ENCODE data around the gene NTM.

Gene NTM

DNA sequence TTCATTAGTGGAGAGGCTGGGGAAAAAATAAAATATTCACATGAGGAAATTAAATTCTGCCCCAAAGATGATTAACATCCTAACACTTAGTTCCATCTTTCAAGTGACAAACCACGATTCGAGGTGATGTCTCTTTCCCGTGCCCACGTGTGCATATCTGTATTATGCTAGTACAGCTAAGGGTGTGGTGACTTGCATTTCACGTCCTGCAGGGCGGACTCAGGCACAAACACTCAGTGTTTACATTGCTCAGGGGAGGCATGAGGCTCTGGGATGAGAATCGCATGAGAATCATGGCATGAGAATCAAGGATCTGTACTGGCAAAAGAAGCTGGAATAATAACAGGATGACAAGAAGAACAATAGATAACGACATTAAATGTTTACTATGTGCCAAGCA is 179.4 kb downstream of the NTM start:
- no peak for DNase-seq (ENCODE audit: low read depth, low spot score)

DNA sequence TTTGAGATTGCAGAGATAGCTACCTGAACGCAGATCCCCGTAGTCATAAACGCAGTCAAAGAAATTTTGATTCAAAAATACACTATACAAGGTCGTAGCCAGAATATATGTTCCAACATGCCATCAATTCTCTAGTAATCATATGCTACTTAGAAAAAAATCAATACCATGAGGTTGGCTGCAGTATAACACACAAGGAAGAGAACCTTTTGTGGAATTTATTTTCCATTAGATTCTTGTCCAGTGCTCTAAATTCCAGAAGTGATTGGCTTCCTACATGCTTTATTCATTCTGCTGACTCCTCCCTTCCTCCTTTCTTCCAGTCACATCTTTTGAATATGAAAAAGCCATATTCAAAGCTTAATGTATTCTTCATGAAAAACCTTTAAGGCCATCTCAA is 189.9 kb downstream of the NTM start:
- DNase-seq (ENCODE audit: low read depth, low spot score): no peak

GRCh38 chr11:131561501-131561900 is 191.1 kb downstream of the NTM start:
- no peak for DNase-seq (ENCODE audit: low read depth, low spot score)

DNA sequence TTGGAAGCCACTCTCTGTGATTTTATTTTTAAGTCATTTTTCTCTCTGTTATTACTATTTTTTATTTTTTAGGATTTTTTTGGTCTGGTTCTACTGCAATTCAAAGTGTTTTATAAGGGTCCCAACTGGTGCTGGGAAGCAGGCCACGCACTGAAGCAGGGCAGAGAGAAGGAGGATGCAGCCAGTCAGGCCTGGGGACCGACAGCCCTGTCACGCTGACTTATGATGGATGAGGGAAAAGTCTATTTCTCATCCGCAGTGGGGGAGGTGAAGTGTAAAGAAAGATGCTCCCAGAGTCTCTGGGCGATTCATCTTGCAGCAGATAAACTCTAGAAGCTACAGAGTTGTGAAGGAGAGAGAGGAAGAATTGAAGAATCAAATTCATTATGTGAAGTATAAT is 191.6 kb downstream of the NTM start:
- DNase-seq (ENCODE audit: low read depth, low spot score): no peak

- no peak for DNase-seq (ENCODE audit: low read depth, low spot score)
Observed at GRCh38 chr11:131568318-131568717, 197.9 kb downstream of the NTM start.

- DNase-seq (ENCODE audit: low read depth, low spot score): no peak
Observed at GRCh38 chr11:131571571-131571970, 201.2 kb downstream of the NTM start.

GRCh38 chr11:131572423-131572822 is 202.0 kb downstream of the NTM start:
- DNase-seq (ENCODE audit: low read depth, low spot score): no peak

- no peak for DNase-seq (ENCODE audit: low read depth, low spot score)
Observed at GRCh38 chr11:131579932-131580387, 209.5 kb downstream of the NTM start.

GRCh38 chr11:131580476-131580875 is 210.1 kb downstream of the NTM start:
- DNase-seq (ENCODE audit: low read depth, low spot score): no peak

DNA sequence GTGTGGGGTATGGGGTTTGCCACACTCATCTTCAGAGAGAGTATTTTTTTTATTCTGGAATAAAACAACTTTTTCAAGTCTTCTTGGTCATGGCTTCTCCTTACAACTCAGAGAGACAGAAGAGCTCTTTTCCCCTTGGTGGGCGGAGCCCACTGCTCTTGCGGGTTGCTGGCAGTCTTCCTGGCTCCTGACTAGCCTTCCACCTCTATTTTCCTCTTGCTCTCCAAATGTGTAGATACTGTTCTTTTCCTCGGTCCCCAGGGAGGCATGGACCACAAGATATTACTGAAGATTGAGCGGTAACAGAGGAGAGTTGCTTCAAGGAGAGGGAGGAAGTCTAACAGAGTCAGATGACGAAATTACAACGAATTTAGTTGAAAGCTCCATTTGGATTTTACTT is 210.6 kb downstream of the NTM start:
- no peak for DNase-seq (ENCODE audit: low read depth, low spot score)

- DNase-seq (ENCODE audit: low read depth, low spot score): no peak
Observed at GRCh38 chr11:131582021-131582525, 211.7 kb downstream of the NTM start.

DNA sequence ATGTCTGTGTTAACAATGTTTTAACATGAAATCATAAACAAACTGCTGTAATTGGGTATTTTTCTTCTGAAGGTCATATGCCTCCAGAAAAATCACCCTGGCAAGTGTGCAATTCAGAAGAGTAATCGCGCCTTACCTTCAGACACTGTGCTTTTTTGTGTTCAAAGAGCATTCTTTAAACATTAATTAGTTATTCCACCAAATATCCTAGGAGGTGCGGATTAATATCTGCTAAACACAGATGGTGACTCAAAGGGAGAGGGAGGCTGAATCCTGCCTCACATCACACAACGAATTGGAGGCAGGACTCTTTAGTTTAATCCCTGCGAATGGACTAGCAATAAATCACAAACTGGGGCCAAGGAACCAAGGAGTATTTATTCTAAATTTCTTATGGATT is 213.0 kb downstream of the NTM start:
- DNase-seq (ENCODE audit: low read depth, low spot score): no peak

DNA sequence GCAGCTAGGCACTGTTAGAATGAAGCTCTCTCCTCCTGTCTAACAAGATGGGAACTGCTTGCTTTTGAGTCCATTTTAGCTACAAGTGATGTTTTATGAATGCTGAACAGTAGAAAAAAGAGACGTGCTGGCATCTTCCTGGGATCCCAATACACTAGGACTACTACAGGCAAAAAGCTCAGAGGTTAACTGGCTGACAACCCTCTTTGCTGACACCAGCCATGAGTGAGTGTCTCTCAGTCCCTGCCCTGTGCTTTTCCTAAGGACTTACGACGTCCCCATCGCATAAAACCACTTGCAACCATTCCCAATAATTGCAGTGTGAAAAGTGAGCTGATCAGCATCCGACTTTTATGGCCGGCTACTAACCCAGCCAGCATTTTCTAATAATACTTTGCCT is 213.5 kb downstream of the NTM start:
- no peak for DNase-seq (ENCODE audit: low read depth, low spot score)

DNA sequence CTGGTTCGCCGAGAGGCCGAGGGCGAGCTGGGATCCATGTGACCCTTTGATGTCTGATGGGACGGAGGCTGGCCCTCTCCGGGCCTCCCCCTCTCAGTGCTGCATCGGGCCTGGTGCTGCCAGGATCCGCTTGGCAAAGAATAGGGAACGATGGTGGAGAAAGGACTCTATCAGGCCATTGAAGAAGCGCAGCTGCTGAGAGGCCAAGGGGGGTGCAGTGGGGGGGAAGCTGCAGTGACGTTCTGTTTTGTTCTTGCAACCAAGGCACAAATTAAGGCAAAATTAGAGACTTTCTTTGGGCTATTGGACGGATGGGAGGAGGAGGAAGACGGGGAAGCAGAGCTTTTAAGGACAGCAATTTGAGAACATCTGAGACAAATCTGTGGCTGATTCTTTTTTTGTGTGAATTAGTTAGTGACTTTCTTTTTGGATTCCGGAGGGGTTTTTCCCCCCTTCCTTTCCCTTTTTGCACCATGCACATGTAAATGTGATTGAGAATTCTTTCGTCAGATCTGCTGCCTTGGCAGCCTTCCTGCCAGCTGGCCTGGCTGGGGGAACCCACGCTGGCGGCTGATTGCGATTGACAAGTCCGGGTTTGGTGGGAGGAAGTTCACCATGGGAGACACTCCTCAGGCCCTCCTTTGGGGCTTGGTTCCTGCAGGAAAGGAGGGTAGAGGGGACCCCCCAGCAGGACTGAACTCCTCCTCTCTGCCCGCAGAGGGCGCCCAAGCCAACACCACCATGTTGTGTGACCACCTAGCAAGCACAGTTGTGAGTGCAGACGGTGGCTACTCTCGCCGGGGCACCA is 214.6 kb downstream of the NTM start:
- no peak for DNase-seq (ENCODE audit: low read depth, low spot score)

DNA sequence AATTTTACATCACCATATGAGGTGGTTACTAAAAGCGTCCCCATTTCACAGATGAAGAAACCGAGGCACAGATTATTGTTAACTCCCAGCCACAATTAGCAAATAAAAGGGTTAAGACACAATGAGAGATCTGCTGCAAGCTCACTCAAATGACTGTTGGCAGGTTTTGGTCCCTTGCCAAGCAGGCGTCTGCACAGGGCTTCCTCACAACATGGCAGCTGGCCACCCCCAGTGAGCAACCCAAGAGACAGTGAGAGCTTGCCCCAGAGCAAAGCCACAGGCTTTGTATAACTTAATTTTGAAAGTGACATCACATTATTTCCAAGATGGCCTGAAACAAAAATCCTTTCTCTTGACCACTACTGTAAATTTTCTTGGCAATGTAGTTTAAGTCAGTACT is 217.6 kb downstream of the NTM start:
- no peak for DNase-seq (ENCODE audit: low read depth, low spot score)

GRCh38 chr11:131591051-131591461 is 220.6 kb downstream of the NTM start:
- DNase-seq (ENCODE audit: low read depth, low spot score): no peak

- DNase-seq (ENCODE audit: low read depth, low spot score): no peak
Observed at GRCh38 chr11:131592152-131592551, 221.7 kb downstream of the NTM start.

DNA sequence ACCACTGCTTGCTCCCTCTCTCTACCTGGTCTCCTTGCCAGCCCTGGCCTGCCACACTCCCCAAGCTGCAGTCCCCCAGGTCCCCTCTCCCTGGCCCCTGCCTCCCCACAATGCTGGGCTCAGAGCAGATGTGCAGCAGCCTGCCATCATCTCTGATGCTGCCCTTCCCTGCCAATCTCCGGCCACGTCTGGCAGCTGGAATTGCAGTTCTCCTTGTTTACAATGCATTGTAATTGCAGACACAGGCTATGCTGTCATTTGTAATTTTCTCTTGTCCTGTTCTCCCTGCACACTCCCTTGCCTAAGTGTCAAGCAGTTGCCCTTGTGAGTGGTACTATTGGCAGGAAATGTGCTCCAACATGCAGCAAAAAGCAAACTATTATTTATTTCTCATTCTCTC is 222.3 kb downstream of the NTM start:
- DNase-seq (ENCODE audit: low read depth, low spot score): no peak

GRCh38 chr11:131593301-131593700 is 222.9 kb downstream of the NTM start:
- no peak for DNase-seq (ENCODE audit: low read depth, low spot score)

- no peak for DNase-seq (ENCODE audit: low read depth, low spot score)
Observed at GRCh38 chr11:131595797-131596196, 225.4 kb downstream of the NTM start.

DNA sequence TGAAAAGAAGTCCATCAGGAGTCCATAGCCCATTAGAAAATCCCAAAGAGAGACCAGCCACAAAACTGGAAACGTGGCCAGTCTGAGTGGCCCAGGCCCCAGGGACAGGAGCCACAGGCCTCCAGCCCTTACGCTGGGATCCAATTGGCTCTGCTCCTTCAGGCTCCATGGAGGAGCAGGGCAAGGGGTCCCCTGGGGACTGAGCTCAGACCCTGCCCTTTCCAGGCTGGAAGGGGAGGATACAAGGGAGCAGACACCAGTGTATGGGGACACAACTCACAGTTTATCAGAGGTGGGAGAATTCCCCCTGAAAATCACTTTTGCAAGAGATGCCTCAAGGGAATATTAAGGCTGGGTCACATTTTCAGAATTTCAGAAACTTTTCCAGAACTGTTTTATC is 227.5 kb downstream of the NTM start:
- no peak for DNase-seq (ENCODE audit: low read depth, low spot score)

- DNase-seq (ENCODE audit: low read depth, low spot score): no peak
Observed at GRCh38 chr11:131598305-131598704, 227.9 kb downstream of the NTM start.

GRCh38 chr11:131599285-131599684 is 228.9 kb downstream of the NTM start:
- no peak for DNase-seq (ENCODE audit: low read depth, low spot score)

DNA sequence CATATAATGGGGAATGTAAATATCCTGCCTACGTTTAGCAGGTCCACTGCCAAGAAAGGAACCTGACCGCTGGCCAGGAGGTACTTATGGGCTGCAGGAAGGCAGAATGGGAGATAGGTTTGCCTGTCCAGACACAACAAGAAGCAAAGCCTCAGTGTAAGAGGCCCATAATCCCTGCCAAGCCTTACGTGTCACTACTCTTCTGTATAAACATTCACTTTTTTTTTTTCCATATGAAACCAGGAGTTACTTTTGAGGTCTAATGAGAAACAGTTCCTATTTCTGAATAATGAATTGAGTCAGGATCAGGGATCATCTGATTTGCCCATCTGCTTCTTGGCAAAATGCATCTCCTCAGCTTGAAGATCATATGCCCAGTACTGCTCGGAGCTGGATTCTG is 230.2 kb downstream of the NTM start:
- no peak for DNase-seq (ENCODE audit: low read depth, low spot score)

Data from activated CD4-positive, CD25-positive, alpha-beta regulatory T cell treated with anti-CD3 and anti-CD28 coated beads, Interleukin-2, amount 50 U/mL, for 16 hours (primary cell).